Measurements from ENCODE around the gene IL17RC.

Gene IL17RC

GRCh38 chr3:9947025-9947995, 30.4 kb downstream of the IL17RC start:
- DNase-seq, result no peak

GRCh38 chr3:9948586-9948985, 31.7 kb downstream of the IL17RC start:
- DNase-seq, result no peak

DNA sequence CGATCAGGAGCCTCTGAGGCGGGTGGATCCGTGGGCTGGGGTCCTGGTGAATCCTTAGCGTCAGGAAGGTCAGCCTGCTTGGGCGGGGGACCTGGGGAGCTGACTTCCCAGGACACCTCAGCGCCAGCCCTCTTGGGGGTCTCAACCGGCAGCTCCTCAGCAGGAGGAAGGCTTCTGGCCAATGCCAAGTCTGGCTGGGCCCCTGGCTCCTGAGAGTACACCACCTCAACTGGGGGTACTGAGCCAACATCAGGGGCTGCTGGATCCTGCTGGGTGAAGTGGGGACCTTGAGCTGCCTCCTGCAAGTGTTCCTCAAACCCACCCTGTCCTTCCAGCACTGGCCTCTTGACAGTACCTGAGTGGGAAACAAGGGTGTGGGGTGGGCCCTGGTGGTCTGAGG, 32.2 kb downstream of the IL17RC start:
- DNase-seq, result no peak

GRCh38 chr3:9949626-9950025, 32.7 kb downstream of the IL17RC start:
- no peak for DNase-seq

DNA sequence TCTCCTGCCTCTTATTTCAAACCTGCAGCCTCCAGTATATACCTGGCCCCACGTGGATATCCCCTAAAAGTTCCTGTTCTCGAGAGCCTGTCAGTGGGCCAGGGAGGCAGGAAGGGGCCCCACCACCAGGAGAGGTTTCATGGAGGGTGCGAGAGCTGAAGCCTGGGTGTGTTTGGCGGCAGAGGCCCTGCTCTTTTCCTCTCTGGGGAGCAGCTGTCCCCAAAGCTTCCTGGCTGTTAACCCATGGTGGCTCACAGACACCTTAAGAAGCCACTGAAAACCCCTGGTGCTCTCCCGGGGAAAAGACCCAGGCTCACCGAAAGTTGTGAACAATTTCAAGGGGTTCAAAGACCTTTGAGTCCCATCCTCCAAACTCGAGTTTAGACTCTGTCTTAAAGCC, 34.2 kb downstream of the IL17RC start:
- no peak for DNase-seq

GRCh38 chr3:9951598-9951961, 34.7 kb downstream of the IL17RC start:
- no peak for DNase-seq

DNA sequence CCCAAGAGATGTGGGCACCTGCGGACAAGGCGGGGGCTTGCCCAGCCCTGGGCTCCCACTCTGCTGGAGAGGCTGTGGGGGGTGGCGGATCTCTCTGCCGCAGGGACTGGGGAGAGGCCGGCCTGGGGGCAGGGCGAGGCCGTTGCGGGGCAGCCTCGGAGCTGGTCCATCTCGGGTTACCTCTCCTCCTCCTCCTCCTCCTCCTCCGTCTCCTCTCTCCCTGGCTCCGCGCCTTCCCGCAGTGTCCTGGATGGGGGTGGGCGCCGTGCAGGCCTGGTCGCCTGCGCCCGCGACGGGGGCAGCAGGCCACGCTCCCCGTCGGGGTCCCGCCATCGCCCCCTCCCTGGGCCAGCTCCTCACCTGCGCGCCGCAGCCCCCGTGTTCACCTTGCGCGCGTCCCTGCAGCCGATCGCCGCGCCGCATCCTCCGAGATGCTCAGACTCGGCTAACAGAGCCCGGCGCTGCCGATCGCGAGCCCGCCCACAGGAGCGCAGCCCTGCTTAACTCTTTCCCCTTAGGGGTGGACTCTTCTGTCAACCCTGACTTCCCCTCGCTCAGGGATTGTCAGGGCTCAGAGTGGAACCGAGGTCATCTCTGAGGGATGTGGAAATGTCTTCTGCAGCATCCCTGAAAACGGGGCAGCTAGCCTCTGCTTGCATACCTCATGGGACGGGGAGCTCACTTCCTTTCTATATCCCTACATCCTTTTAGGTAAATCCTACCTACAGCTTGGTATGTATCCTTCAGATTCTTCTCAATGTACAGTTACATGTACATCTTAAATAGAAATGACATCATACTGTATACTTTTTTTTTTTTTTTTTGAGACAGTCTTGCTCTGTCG, 35.3 kb downstream of the IL17RC start, which contains the start of gene PRRT3:
Gene PRRT3, minus strand, starts transcription at position 447 of the 844 bp plus-strand sequence. CDS start 2,293 bp downstream, outside the sequence.
- DNase-seq, result peak; percentile 45

GRCh38 chr3:9955067-9955502, 38.2 kb downstream of the IL17RC start:
- DNase-seq, result peak; percentile 52

- no peak for DNase-seq
Observed at GRCh38 chr3:9955611-9956352, 38.9 kb downstream of the IL17RC start.

DNA sequence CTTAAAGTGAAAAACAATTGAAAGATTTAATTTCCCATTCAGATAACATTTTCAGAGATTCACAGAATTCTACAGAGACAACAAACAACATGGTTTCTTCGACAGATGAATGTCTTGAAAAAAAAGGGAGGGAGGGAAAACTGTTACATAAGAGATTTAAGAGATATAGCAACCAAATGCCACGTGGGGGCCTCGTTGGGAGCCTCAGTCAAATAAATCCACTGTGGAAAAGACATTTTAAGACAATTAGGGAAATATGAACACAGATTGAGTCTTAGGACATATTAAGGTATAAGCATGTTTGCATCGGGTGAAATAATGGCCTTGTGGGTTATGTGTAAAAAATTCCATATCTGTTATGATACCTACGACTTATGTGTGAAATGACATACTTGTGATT, 40.3 kb downstream of the IL17RC start:
- DNase-seq, result no peak

GRCh38 chr3:9965200-9965875, 48.4 kb downstream of the IL17RC start:
- no peak for DNase-seq

GRCh38 chr3:9966841-9967240, 49.9 kb downstream of the IL17RC start:
- no peak for DNase-seq

DNA sequence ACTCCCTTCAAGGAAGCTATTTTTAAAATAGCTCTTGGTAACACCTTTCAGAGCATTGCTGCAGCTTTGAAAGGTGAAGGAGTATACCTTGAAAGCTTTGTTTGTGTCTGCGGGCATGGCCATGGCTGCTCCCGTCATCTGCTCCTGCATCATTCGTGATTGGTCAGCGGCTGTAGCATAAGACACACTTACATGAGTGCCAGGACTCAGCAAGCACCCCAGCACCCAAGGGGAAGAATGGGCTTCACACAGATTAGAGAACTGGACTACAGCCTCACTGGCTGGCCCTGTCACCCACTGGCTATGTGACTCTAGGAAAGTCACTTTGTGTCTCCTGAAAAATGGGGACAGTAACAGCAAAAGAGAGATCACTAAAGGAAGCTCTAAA, 52.7 kb downstream of the IL17RC start:
- DNase-seq, result no peak

DNA sequence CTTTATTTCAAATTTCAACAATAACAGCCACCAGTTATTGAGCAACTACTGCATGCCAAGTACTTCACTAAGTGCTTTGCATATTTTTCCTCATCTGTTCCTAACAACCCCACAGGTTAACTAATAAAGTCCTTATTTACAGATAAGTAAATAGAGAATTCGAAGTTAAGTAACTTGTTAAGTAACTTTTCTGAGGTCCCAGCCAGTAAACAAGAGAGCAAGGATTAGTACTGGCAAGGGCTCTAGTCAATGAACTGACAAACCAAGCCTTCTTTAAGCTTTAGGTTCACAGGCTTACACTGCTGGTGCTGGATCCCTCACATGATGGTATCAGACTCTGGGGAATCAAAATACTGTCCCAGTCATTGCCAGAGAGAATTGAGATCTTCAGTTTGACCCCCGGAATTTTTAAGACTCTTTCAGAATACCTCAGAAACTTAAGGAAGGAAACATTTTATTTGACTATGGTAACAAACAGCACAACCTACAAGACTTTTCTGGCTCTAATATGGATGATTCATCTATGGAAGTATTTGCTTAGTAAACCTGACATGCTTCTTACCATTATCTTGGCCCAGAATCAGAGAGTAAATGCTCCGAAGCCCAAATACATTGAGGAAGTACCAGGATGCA, 53.2 kb downstream of the IL17RC start:
- no peak for DNase-seq

- DNase-seq, result peak; percentile 2
Observed at GRCh38 chr3:9976721-9977709, 60.1 kb downstream of the IL17RC start.

DNA sequence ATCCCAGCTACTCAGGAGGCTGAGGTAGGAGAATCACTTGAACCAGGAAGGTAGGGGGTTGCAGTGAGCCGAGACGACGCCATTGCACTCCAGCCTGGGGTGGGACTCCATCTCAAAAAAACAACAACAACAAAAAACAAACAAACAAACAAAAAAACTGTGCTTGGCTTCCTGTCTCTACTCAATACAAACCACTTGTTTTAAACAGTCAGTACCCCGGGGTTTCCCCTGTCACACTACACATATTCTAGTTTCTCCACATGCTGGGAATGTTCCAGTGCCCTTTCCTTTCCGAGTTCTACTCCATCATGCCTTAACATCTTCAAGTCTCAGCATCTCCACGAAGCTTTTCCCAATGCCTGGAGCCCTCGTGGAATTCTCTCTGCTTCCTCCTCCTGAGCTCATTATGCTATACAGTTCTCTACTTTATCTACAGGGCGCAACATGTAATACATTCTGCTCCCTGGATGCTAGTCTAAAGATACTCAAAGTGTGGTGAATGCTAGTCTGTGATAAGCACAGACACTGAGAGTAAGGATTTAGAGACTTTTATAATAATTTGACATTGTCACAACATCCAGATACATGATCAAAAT, 61.9 kb downstream of the IL17RC start:
- DNase-seq, result no peak

DNA sequence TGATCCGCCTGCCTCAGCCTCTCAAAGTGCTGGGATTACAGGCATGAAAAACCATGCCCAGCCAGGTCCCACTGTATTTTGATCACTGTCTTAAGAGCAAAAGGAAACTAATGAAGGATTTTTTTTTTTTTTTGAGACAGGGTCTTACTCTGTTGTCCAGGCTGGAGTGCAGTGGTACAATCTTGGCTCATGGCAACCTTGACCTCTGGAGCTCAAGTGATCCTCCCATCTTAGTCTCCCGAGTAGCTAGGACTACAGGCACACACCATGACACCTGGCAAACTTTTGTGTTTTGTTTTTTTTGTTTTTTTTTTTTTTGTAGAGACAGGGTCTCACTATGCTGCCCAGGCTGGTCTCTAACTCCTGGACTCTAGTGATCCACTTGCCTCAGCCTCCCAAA, 63.4 kb downstream of the IL17RC start:
- DNase-seq, result no peak

All from NCI-H510A treated with DMSO at 0.1 percent for 48 hours (cell line).